GM06990 (cell line): Measurements from ENCODE around the gene ZNF26.

Experiments used
- DNase-seq: peaks from one replicate; pipeline ENCODE4 v3.0.0-alpha.2; 2011; ENCODE audit not compliant: insufficient read length; ENCODE audit errors: extremely low read depth
- H3K27me3 ChIP-seq: replicated peaks from 2 replicates; pipeline ENCODE4 v1.6.0; 2011; ENCODE audit warnings: low read length; ENCODE audit not compliant: control insufficient read depth, insufficient read depth
- H3K36me3 ChIP-seq: 2 replicates; pipeline ENCODE4 v1.5.1; 2011; ENCODE audit warnings: low read length; ENCODE audit not compliant: control insufficient read depth, insufficient read depth
- H3K4me3 ChIP-seq: replicated peaks from 2 replicates; pipeline ENCODE4 v1.5.1; 2011; ENCODE audit warnings: low read depth, mild to moderate bottlenecking, control low read depth, low read length
- CTCF ChIP-seq: IDR thresholded peaks from 2 replicates; pipeline ENCODE4 v1.5.1; 2011; ENCODE audit warnings: low read length, control low read depth, mild to moderate bottlenecking, inconsistent platforms; ENCODE audit not compliant: insufficient read depth, poor library complexity, severe bottlenecking

The ZNF26 gene

GRCh38 chr12:132942611-132943010, 43.6 kb upstream of the ZNF26 start:
- H3K36me3 ChIP-seq = peaks cover 12% of the 10 kb centered on the region
- no peak for DNase-seq
- H3K27me3 ChIP-seq = no peaks in the 10 kb centered on the region
- no peak for TF ChIP-seq CTCF
- no peak overlapping the region for H3K4me3 ChIP-seq

GRCh38 chr12:132945806-132946205, 40.4 kb upstream of the ZNF26 start:
- no peak for DNase-seq
- Histone ChIP-seq H3K4me3 (no peak overlapping the region), H3K27me3 (no peaks in the 10 kb centered on the region), H3K36me3 (peaks cover 12% of the 10 kb centered on the region)
- no peak for TF ChIP-seq CTCF

- DNase-seq = no peak
- Histone ChIP-seq H3K27me3 (no peaks in the 10 kb centered on the region), H3K36me3 (peaks cover 12% of the 10 kb centered on the region), H3K4me3 (no peak overlapping the region)
- no peak for TF ChIP-seq CTCF
Observed at GRCh38 chr12:132946246-132946820, 39.8 kb upstream of the ZNF26 start.

GRCh38 chr12:132948146-132949066, 37.8 kb upstream of the ZNF26 start:
- H3K4me3 ChIP-seq = no peak overlapping the region
- no peak for TF ChIP-seq CTCF
- peaks cover 4% of the 10 kb centered on the region for H3K36me3 ChIP-seq
- no peaks in the 10 kb centered on the region for H3K27me3 ChIP-seq
- DNase-seq = no peak

- Histone ChIP-seq H3K36me3 (peaks cover 2% of the 10 kb centered on the region), H3K27me3 (no peaks in the 10 kb centered on the region), H3K4me3 (no peak overlapping the region)
- no peak for DNase-seq
- no peak for TF ChIP-seq CTCF
Observed at GRCh38 chr12:132949936-132950837, 36.0 kb upstream of the ZNF26 start.
